Lung (tissue), 12 donors: ENCODE data around the gene EPS15. TPM values are rescaled to one million over a fixed set of nuclear protein-coding genes. Genes with fewer than 3 reads are reported as not detected.

Experiments
- ATAC-seq: fragments of 200-7000 bp; cut with Tn5 transposase; one replicate; pipeline ENCODE4 v1.9.1; 2020; ENCODE audit warnings: moderate number of reproducible peaks; ENCODE audit not compliant: insufficient read depth, low FRiP score
- DNase-seq, 3 donors: peaks; one replicate each; pipeline ENCODE4 v3.0.0-alpha.2; 2013 to 2017
- H3K27ac ChIP-seq, 2 donors: one replicate each; pipeline ENCODE4 v1.5.1; 2013; ENCODE audit warnings: mild to moderate bottlenecking in 2 of 2, moderate library complexity in 2 of 2, control low read depth in 1 of 2, inconsistent platforms in 1 of 2, low read depth in 1 of 2, low read length in 1 of 2
- H3K27me3 ChIP-seq, 3 donors: one replicate each; pipeline ENCODE4 v1.5.1; 2013; ENCODE audit warnings: low read length in 2 of 3; ENCODE audit not compliant: control insufficient read depth in 3 of 3, insufficient read depth in 3 of 3
- H3K36me3 ChIP-seq, 4 donors: one replicate each; pipeline ENCODE4 v1.5.1; 2013; ENCODE audit warnings: low read length in 4 of 4, mild to moderate bottlenecking in 1 of 4, moderate library complexity in 1 of 4; ENCODE audit not compliant: control insufficient read depth in 4 of 4, insufficient read depth in 4 of 4
- H3K4me1 ChIP-seq, 5 donors: one replicate each; pipeline ENCODE4 v1.5.1; 2013; ENCODE audit warnings: low read length in 5 of 5, mild to moderate bottlenecking in 2 of 5, moderate library complexity in 1 of 5; ENCODE audit not compliant: control insufficient read depth in 5 of 5, insufficient read depth in 5 of 5
- H3K4me3 ChIP-seq: one replicate; pipeline ENCODE4 v1.5.1; 2013; ENCODE audit warnings: mild to moderate bottlenecking, control low read depth, moderate library complexity
- H3K9ac ChIP-seq, 2 donors: one replicate each; pipeline ENCODE4 v1.5.1; 2013; ENCODE audit warnings: low read length in 2 of 2, control low read depth in 1 of 2; ENCODE audit not compliant: insufficient read depth in 1 of 2
- H3K9me3 ChIP-seq, 4 donors: one replicate each; pipeline ENCODE4 v1.5.1; 2013; ENCODE audit warnings: low read length in 3 of 4, mild to moderate bottlenecking in 1 of 4, moderate library complexity in 1 of 4; ENCODE audit not compliant: control insufficient read depth in 4 of 4, insufficient read depth in 3 of 4
- WGBS, 2 donors: extraction: QIAGEN DNeasy Blood & Tissue Kit; methylation state at CpG; one replicate each; pipeline ENCODE4 v1.1.7; 2013; 5-methylcytosine and 5-hydroxymethylcytosine counted together
- polyA plus RNA-seq, 2 donors: library from polyadenylated mRNA; stranded (reverse); fragments of 200-250 nt; gene quantifications; one replicate each; pipeline ENCODE4 v1.2.1, GENCODE V29; 2013
- total RNA-seq, 2 donors: library from RNA; depleted of rRNA in 1 of 2; stranded (reverse); fragments of >200 nt in 1 of 2; gene quantifications; one replicate each; pipeline ENCODE4 v1.2.1, GENCODE V29; 2014 to 2021
- TF ChIP-seq, protein P1 (sequence below): IDR thresholded peaks from 2 replicates; pipeline ENCODE4 v1.5.1; 2012; ENCODE audit warnings: mild to moderate bottlenecking; ENCODE audit errors: control extremely low read depth, extremely low read depth
- donor health status: control.
- donor health status: control.
- donor health status: Bipolar disorder and iron deficiency.
- donor health status: healthy.
- donor health status: DM: yes; HTN: yes; CAD: no.

Gene EPS15
- total and polyA plus RNA-seq, 4 donors = 19.2 to 87.2 (median 45.5) TPM

DNA sequence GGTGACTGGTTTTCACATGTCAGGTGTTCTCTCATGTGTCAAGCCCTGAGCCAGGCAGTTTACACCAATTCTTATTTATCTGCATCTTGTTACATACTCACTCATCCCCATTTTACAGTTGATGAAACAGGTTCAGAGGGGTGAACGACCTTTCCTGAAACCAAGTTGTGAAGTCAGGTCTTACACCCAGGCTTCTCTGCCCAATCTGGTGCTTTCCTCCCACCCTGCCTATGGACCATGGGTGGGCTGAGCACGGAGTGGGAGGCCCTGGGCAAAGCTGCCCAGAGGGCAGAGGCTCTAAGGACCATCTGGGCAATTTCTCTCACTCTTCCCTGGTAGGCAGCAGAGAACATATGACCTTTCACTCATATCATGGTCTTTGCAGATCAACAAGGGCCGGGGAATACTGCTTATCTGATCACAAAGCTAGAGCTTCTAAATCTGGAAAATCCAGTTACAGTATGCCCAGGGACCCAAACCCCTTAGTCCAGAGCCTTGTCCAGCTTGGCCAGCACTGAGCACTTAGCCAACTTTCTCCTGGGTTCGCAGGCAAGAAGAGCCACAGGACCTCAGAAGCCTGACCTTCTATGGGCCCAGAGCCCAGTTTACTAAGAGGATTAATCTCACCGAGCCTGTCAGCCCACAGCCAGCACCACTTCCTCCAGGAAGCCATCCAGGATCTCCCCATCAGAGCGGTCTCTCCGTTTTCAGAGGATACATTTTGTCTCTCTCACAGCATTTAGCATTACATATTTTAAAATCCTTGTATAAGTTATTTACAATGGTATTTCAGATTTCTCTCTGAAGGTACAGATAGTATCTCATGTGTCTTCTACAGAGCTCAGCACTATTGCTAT lies 172.8 kb downstream of the EPS15 start:
- TF ChIP-seq, protein P1, sequence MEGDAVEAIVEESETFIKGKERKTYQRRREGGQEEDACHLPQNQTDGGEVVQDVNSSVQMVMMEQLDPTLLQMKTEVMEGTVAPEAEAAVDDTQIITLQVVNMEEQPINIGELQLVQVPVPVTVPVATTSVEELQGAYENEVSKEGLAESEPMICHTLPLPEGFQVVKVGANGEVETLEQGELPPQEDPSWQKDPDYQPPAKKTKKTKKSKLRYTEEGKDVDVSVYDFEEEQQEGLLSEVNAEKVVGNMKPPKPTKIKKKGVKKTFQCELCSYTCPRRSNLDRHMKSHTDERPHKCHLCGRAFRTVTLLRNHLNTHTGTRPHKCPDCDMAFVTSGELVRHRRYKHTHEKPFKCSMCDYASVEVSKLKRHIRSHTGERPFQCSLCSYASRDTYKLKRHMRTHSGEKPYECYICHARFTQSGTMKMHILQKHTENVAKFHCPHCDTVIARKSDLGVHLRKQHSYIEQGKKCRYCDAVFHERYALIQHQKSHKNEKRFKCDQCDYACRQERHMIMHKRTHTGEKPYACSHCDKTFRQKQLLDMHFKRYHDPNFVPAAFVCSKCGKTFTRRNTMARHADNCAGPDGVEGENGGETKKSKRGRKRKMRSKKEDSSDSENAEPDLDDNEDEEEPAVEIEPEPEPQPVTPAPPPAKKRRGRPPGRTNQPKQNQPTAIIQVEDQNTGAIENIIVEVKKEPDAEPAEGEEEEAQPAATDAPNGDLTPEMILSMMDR = no peak
- H3K36me3 ChIP-seq = no peaks in the 10 kb centered on the region
- no peak for DNase-seq
- no peaks in the 10 kb centered on the region for H3K9me3 ChIP-seq
- peaks cover 0 to 23% (median 20%) of the 10 kb centered on the region in 3 donors for H3K27me3 ChIP-seq
- 67 to 68% methylated on average over 7 of the region's 7 CpGs for WGBS, 2 donors
- H3K4me3 ChIP-seq = no peak overlapping the region
- no peak for ATAC-seq
- peaks cover 0 to 5% (median 0%) of the 10 kb centered on the region in 5 donors for H3K4me1 ChIP-seq
- no peak overlapping the region for H3K9ac ChIP-seq
- no peak overlapping the region for H3K27ac ChIP-seq

DNA sequence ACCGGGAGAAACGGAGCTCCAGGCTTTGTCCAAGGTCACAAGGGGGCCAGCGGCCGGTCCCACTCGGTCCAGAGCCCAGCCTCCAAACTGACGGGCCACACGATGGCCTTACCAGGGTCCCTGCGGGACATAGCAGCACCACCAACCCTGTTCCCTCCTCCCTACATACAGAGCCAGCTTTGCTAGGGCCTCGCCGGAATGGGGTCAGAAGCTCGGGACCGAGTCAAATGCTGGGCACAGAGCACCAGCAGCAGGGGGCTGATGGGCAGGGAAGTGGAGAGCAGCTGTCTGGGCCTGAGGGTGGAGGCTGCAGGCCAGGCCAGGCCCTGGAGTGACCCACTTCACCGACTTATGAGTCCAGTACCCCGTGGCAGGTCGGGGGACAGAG lies 173.8 kb downstream of the EPS15 start:
- WGBS, 2 donors = 52 to 62% methylated on average over 15 of the region's 15 CpGs
- Histone ChIP-seq H3K4me1 (peaks cover 0 to 5% (median 0%) of the 10 kb centered on the region in 5 donors), H3K36me3 (no peaks in the 10 kb centered on the region), H3K27me3 (peaks cover 0 to 23% (median 20%) of the 10 kb centered on the region in 3 donors), H3K4me3 (no peak overlapping the region), H3K9me3 (no peaks in the 10 kb centered on the region), H3K9ac (no peak overlapping the region), H3K27ac (no peak overlapping the region)
- TF ChIP-seq, protein P1 = no peak
- DNase-seq = no peak
- no peak for ATAC-seq

DNA sequence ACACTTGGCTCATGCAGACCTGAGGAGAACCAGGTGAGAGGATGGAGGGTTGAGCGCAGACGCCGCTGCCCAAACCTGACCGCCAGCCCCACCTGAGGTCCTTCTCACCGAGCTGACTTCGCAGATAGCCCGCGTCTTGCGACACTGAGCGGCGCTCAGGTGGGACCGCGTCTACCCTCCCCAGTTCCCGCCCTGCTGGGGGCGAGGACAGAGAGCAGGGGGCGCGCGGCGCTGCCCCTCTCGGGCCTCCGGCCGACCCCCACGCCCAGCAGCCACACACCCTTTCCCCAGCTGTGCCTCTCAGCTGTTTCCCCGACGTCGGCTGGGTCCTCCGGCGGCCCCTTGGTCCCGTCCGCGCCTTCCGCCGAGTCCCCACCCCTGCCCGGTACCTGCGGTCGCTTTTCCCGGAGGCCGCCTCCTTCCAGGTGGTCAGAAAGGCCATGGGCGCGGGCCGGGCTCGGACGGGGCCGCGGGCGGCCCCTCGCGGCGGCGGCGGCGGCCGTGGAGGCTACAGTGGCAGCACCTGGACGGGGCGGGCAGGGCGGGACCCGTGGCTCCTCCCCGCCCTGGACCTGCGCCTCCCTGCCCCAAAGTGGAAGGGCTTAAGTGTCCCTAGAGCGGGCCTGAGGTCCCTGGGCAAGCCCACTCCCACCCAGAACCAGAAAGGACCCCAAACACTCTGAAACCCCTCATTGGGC lies 174.3 kb downstream of the EPS15 start:
- Histone ChIP-seq H3K9ac (no peak overlapping the region), H3K36me3 (no peaks in the 10 kb centered on the region), H3K4me3 (peak overlapping the region; percentile 1), H3K9me3 (no peaks in the 10 kb centered on the region), H3K4me1 (peaks cover 0 to 5% (median 0%) of the 10 kb centered on the region in 5 donors), H3K27me3 (peaks cover 0 to 23% (median 20%) of the 10 kb centered on the region in 3 donors), H3K27ac (no peak overlapping the region)
- WGBS, 2 donors = 3% methylated on average over 60 of the region's 60 CpGs
- peak; percentile 78 for ATAC-seq
- DNase-seq = no peak
- TF ChIP-seq, protein P1 = no peak
